ENCODE results near the gene IFT25.

DNA sequence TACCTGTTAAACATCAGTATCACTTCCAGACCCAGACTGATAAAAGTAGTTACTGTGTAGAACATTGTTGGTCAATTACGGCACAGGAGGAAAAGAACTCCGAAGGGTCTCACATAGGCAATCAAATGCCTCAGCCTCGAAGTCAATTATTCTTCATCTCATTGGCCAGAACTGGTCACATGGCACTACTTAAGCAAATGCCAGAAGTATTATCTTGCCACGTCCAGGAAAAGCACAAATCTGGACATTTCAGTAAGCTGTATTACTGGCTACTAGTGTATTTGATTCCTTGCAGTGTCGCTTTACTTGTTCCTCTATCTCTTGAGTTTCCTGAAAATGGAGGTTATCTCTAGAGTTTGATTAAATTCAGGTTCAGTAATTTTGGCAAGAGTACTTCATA, 27.2 kb downstream of the IFT25 start:
- no peak for TF ChIP-seq POLR2A (IDR thresholded peaks at IDR 0.05)
- TF ChIP-seq CTCF (IDR thresholded peaks at IDR 0.05) = no peak

Measured in gastroesophageal sphincter (tissue), 3 donors.